K562 (cell line): ENCODE results near the gene CERCAM. TPM values are rescaled to one million over a fixed set of nuclear protein-coding genes. Genes with fewer than 3 reads are reported as not detected.

Experiments
- ATAC-seq: fragments of 200-7000 bp; cut with Tn5 transposase; 3 replicates; pipeline ENCODE4 v1.9.1; 2020; ENCODE audit warnings: moderate library complexity
- BruUV-seq: library from RNA; stranded (reverse); fragments of 400-500 nt; replicated peaks from 2 replicates; lab custom pipeline; 2021; lab: Mats Ljungman, UMichigan
- CTCF ChIA-PET: fragments of 300-600 bp; formaldehyde crosslinking; extraction: SDS; loops from one replicate; lab custom pipeline; 2021; ENCODE audit warnings: low intra/inter-chr PET ratio; lab: Yijun Ruan, JAX
- POLR2A ChIA-PET: fragments of 300-600, 350-650 bp; sonication (Branson Sonifier 250); formaldehyde crosslinking; extraction: SDS; loops from one replicate; lab custom pipeline; 2021; ENCODE audit warnings: antibody characterized with exemption, inconsistent platforms; lab: Yijun Ruan, JAX
- DNase-seq, 4 experiments: peaks; one replicate each; pipeline versions ENCODE4 v3.0.0 to v3.0.0-alpha.2; 2011 to 2018; ENCODE audit warnings: low spot score in 3 of 4, mixed read lengths in 3 of 4; ENCODE audit errors: extremely low read depth in 1 of 4
- FAIRE-seq: peaks from 2 replicates; lab custom pipeline; 2011; peaks lifted over from hg19 to GRCh38; lab: Jason Lieb, UNC
- H2AFZ ChIP-seq: 2 replicates; pipeline ENCODE4 v1.6.0; 2011; ENCODE audit warnings: low read depth, low read length, control low read depth, inconsistent platforms
- H3K27ac ChIP-seq: fragments of 200-600 bp; 3 replicates; pipeline ENCODE4 v1.8.0; 2011; ENCODE audit warnings: low read depth, mild to moderate bottlenecking, control low read depth, inconsistent platforms, low read length, moderate library complexity, mixed read lengths; ENCODE audit errors: extremely low read depth
- H3K27me3 ChIP-seq, 2 experiments: fragments of 300-600 bp in 1 of 2; 2 replicates in 1 of 2; 3 replicates in 1 of 2; pipeline versions ENCODE4 v1.6.0 to v1.8.0; 2011; ENCODE audit warnings: inconsistent platforms in 2 of 2, low read length in 2 of 2, mild to moderate bottlenecking in 1 of 2, mixed read lengths in 1 of 2, moderate library complexity in 1 of 2; ENCODE audit not compliant: control insufficient read depth in 2 of 2, insufficient read depth in 2 of 2
- H3K36me3 ChIP-seq: fragments of 300-600 bp; 3 replicates; pipeline ENCODE4 v1.8.0; 2011; ENCODE audit warnings: mild to moderate bottlenecking, low read length, inconsistent platforms; ENCODE audit not compliant: control insufficient read depth, insufficient read depth
- H3K4me1 ChIP-seq, 2 experiments: fragments of 200-600 bp in 1 of 2; replicated peaks in 1 of 2; 2 replicates in 1 of 2; 3 replicates in 1 of 2; pipeline versions ENCODE4 v1.5.1 to v1.8.0; 2011; ENCODE audit warnings: inconsistent platforms in 2 of 2, low read length in 2 of 2, mild to moderate bottlenecking in 1 of 2, mixed read lengths in 1 of 2, moderate library complexity in 1 of 2; ENCODE audit not compliant: control insufficient read depth in 2 of 2, insufficient read depth in 2 of 2
- H3K4me2 ChIP-seq: 2 replicates; pipeline ENCODE4 v1.6.1; 2011; ENCODE audit warnings: low read length, control low read depth, inconsistent platforms, mixed read lengths; ENCODE audit not compliant: insufficient read depth
- H3K4me3 ChIP-seq: fragments of 200-600 bp; sonication (generic), shearing (Covaris generic); 2 replicates; pipeline ENCODE4 v1.5.1; 2016; ENCODE audit warnings: control low read depth, inconsistent platforms
- H3K79me2 ChIP-seq: fragments of 200-600 bp; 3 replicates; pipeline ENCODE4 v1.8.0; 2011; ENCODE audit warnings: low read length, inconsistent platforms; ENCODE audit not compliant: control insufficient read depth, insufficient read depth
- H3K9ac ChIP-seq, 2 experiments: 2 replicates each; pipeline versions ENCODE4 v1.6.0 to v1.6.1; 2011; ENCODE audit warnings: low read depth in 2 of 2, low read length in 2 of 2, control low read depth in 1 of 2, inconsistent platforms in 1 of 2, mild to moderate bottlenecking in 1 of 2, mixed read lengths in 1 of 2; ENCODE audit not compliant: insufficient read depth in 1 of 2
- H3K9me1 ChIP-seq: one replicate; pipeline ENCODE4 v1.6.0; 2011; ENCODE audit warnings: inconsistent platforms, mild to moderate bottlenecking, low read length, moderate library complexity; ENCODE audit not compliant: control insufficient read depth, insufficient read depth
- H3K9me3 ChIP-seq: replicated peaks from 2 replicates; pipeline ENCODE4 v1.5.1; 2011; ENCODE audit warnings: low read depth, low read length, inconsistent platforms; ENCODE audit not compliant: control insufficient read depth, insufficient read depth
- H4K20me1 ChIP-seq: replicated peaks from 2 replicates; pipeline ENCODE4 v1.6.1; 2011; ENCODE audit warnings: low read length, inconsistent platforms, mixed read lengths; ENCODE audit not compliant: control insufficient read depth, insufficient read depth
- RBM25 ChIP-seq: fragments of 200-400 bp; formaldehyde crosslinking; IDR thresholded peaks from 2 replicates; pipeline ENCODE4 v1.6.1; 2018; ENCODE audit warnings: low read length, low read depth, moderate library complexity; ENCODE audit not compliant: severe bottlenecking
- WGBS: fragments of 100-300 bp; shearing (Covaris generic); methylation state at CpG from one replicate; pipeline ENCODE4 v1.1.6; 2016; ENCODE audit warnings: low coverage, mixed read lengths; ENCODE audit not compliant: insufficient coverage; ENCODE audit errors: missing lambda C conversion rate; 5-methylcytosine and 5-hydroxymethylcytosine counted together
- in situ Hi-C: fragments of 300-500 bp; cut with MboI; formaldehyde crosslinking; loops from 4 replicates; pipeline ENCODE4 v1.15.0; 2018; ENCODE audit warnings: inconsistent platforms, mixed read lengths
- intact Hi-C: fragments of 100-400 bp; cut with micrococcal nuclease; formaldehyde crosslinking; loops from 2 replicates; pipeline ENCODE4 v1.14.2; 2022
- polyA plus RNA-seq, 8 experiments: library from polyadenylated mRNA; depleted of rRNA in 4 of 8; stranded (reverse) in 5 of 8; unstranded in 3 of 8; fragments of >200 nt; fragmentation: Nextera tagmentation in 2 of 8; fragmentation: Illumina TruSeq in 1 of 8; extraction: Ambion mirVana in 2 of 8; extraction: Trizol in 1 of 8; gene quantifications; 2 replicates each; pipeline versions ENCODE4 v1.2.1 to v1.2.3, GENCODE V29; 2011 to 2014; ENCODE audit warnings: inconsistent platforms in 1 of 8, missing spikeins in 1 of 8
- total RNA-seq, 7 experiments: library from RNA; depleted of rRNA in 6 of 7; stranded (reverse); fragments of >200 nt in 6 of 7; fragmentation: Illumina TruSeq in 2 of 7; extraction: Trizol in 2 of 7; gene quantifications; 2 replicates each; pipeline versions ENCODE4 v1.2.1 to v1.2.3, GENCODE V29; 2011 to 2021; ENCODE audit warnings: low replicate concordance in 1 of 7
- TF ChIP-seq, protein P1 (sequence below): fragments of 150-350 bp; conservative IDR thresholded peaks from 2 replicates; pipeline ENCODE4 v1.6.1; 2014; ENCODE audit warnings: low read length

The CERCAM gene
- total and polyA plus RNA-seq, 9 of the 15 experiments (the other 6 are each of a cell fraction or from before 2014, with no cell fraction given), result 0.75 to 24.0 (median 18.0) TPM

DNA sequence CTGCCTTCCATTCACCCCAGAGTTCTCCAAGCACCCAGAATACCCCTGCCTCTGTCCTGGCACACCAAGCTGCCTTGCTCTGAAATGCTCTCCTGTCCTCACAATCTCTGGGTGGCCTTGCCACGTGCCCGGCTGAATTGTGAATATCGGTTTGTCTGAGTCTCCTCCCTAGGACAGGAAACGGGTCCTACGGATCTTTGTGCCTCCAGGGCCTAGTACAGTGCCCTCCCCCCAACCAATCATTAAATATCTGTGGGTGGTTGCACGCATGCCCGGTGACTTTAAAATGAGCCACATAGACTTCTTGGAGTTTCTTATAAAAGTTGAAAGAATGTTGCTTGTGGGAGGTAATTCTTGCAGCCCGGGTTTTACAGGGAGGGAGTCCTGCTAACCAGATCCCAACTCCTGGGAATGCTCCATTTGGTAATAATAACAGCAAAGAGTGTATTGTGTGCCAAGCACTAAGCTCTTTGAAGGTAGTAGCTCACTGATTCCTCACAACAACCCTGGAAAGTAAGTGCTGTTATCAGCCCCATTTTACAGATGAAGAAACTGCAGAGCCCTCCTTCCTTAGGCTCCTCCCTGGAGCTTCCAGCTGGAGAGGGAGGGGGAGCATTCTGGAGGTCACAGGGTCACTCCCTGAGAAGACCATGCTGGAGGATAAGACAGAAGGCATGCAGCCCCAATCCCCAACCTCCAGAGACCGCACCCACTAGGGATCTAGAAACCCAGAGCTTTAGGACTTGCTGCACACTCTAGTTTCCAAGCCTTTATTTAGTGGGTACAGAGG, 26.1 kb upstream of the CERCAM start:
- peaks cover 0 to 14% of the 10 kb centered on the region in 2 experiments; a peak in 3 of 5 replicates for H3K4me1 ChIP-seq
- 54% methylated on average over 9 of the region's 9 CpGs for WGBS
- H3K4me2 ChIP-seq, result no peak overlapping the region
- intact Hi-C loops, result no loop called here
- FAIRE-seq (no peak), DNase-seq (no peak), ATAC-seq (no peak)
- peak overlapping the region in 1 of 2 experiments; percentile 21; a peak in 1 of 4 replicates for H3K9ac ChIP-seq
- H3K9me1 ChIP-seq, result no peaks in the 10 kb centered on the region
- no TSS peak for BruUV-seq
- H3K9me3 ChIP-seq, result no peaks in the 10 kb centered on the region
- no peak overlapping the region for H2AFZ ChIP-seq
- H3K27me3 ChIP-seq, result peaks cover 12 to 17% of the 10 kb centered on the region in 2 experiments
- no peaks in the 10 kb centered on the region for H3K79me2 ChIP-seq
- H4K20me1 ChIP-seq, result no peaks in the 10 kb centered on the region
- no peak overlapping the region for H3K27ac ChIP-seq
- H3K4me3 ChIP-seq, result no peak overlapping the region
- CTCF ChIA-PET, result no interaction called here
- in situ Hi-C loops, result no loop called here
- peak; percentile 15 for TF ChIP-seq RBM25
- TF ChIP-seq, protein P1, sequence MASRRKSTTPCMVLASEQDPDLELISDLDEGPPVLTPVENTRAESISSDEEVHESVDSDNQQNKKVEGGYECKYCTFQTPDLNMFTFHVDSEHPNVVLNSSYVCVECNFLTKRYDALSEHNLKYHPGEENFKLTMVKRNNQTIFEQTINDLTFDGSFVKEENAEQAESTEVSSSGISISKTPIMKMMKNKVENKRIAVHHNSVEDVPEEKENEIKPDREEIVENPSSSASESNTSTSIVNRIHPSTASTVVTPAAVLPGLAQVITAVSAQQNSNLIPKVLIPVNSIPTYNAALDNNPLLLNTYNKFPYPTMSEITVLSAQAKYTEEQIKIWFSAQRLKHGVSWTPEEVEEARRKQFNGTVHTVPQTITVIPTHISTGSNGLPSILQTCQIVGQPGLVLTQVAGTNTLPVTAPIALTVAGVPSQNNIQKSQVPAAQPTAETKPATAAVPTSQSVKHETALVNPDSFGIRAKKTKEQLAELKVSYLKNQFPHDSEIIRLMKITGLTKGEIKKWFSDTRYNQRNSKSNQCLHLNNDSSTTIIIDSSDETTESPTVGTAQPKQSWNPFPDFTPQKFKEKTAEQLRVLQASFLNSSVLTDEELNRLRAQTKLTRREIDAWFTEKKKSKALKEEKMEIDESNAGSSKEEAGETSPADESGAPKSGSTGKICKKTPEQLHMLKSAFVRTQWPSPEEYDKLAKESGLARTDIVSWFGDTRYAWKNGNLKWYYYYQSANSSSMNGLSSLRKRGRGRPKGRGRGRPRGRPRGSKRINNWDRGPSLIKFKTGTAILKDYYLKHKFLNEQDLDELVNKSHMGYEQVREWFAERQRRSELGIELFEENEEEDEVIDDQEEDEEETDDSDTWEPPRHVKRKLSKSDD, result no peak
- peaks cover 26% of the 10 kb centered on the region; the same call in 2 of the 3 replicates for H3K36me3 ChIP-seq
- POLR2A ChIA-PET, result interaction anchor here (0.7 to 1.4 kb wide), 4 partner anchors 8 to 98 kb away, joined by 3 to 5 read pairs (median 4); no protein-coding TSS in a partner anchor
